ENCODE results near the gene ATAD5.
A peak's percentile ranks its signal among the peaks of the same experiment; 100 is the strongest.

Gene ATAD5

DNA sequence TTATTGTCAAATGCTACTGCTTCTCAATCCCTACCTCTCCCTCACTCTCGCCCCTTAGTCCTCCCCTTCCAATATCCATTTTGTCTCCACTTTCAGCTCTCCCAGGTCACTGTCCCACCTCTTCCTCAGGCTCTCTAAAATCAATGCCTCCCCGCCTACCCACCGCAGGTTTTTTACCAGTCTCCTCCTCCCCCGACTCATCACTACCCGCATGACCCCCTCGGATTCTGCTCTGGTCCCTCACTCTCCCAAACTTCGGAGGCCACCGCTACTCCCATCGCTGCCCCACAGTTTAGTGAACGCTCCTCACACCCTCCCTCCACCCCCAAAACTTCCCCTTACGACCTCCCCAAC lies 7.8 kb upstream of the ATAD5 start:
- peak overlapping the region; percentile 96 for H3K4me3 ChIP-seq (ENCODE audit: low read depth, low read length)
- TF ChIP-seq, protein P1, sequence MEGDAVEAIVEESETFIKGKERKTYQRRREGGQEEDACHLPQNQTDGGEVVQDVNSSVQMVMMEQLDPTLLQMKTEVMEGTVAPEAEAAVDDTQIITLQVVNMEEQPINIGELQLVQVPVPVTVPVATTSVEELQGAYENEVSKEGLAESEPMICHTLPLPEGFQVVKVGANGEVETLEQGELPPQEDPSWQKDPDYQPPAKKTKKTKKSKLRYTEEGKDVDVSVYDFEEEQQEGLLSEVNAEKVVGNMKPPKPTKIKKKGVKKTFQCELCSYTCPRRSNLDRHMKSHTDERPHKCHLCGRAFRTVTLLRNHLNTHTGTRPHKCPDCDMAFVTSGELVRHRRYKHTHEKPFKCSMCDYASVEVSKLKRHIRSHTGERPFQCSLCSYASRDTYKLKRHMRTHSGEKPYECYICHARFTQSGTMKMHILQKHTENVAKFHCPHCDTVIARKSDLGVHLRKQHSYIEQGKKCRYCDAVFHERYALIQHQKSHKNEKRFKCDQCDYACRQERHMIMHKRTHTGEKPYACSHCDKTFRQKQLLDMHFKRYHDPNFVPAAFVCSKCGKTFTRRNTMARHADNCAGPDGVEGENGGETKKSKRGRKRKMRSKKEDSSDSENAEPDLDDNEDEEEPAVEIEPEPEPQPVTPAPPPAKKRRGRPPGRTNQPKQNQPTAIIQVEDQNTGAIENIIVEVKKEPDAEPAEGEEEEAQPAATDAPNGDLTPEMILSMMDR (conservative IDR thresholded peaks at IDR 0.05; ENCODE audit: low read depth, low read length), result no peak
- DNase-seq (ENCODE audit: low read depth), result no peak

DNA sequence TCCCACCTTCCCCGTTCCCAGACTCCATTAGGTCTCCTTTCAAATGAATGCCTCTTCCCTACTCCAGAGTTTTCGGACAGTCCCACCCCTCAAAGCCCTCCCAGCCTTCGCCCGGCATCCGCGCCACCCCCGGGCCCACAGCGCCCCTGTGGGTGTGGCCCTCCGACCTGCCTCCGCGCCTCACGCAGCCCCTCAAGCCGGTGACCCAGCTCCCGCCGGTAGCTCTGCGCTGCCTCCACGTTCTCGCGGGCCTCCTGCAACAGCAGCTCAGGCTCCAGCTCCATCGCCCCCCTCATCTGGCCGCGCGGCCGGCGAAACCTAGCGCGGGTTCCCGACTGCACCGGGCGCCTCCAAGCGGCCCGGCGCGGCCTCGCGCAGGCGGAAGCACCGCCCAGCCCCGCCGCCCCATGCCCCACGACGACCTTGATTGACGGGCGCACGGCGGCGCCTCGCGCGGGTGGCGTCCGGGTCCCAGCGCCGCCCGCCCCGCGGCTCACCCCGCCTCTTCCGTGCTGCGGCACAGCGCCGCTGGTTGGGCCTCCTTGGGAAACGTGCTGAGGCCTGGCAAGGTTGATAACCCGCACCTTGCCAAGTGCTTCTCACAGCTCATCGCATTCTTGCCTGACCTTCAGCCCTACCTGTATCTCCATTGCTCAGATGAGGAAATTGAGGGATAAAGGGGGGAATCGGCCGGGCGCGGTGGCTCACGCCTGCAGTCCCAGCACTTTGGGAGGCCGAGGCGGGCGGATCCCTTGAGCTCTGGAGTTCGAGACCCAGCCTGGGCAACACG lies 7.2 kb upstream of the ATAD5 start, which contains the start of gene CRLF3:
Gene CRLF3 (minus strand): TSS at position 337 of the 790 bp plus-strand sequence. CDS start 41 bp downstream, at position 296.
- TF ChIP-seq, protein P1 (conservative IDR thresholded peaks at IDR 0.05; ENCODE audit: low read depth, low read length), result peak; percentile 38
- peak; percentile 92 for DNase-seq (ENCODE audit: low read depth)

DNA sequence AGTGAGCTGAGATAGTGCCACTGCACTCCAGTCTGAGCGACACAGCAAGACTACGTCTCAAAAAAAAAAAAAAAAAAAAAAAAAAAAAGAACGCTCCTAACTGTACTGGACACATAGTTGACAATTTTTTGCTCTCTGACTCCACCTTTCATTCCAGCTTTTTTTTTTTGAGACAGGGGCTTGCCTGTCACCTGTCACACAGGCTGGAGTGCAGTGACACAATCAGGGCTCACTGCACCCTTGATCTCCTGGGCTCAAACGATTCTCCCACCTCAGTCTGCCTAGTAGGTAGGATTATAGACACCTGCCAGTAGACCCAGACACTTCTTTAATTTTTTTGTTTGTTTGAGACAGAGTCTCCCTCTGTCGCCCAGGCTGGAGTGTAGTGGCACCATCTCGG lies 4.7 kb upstream of the ATAD5 start:
- DNase-seq (ENCODE audit: low read depth), result no peak
- TF ChIP-seq, protein P1 (conservative IDR thresholded peaks at IDR 0.05; ENCODE audit: low read depth, low read length), result no peak
- no peak overlapping the region for H3K4me3 ChIP-seq (ENCODE audit: low read depth, low read length)

More for the DNA sequence above, 7.2 kb upstream of the ATAD5 start, which contains the start of gene CRLF3:
- H3K4me3 ChIP-seq (ENCODE audit: low read depth, low read length), result peak within 1 kb of the TSS; percentile 96

DNA sequence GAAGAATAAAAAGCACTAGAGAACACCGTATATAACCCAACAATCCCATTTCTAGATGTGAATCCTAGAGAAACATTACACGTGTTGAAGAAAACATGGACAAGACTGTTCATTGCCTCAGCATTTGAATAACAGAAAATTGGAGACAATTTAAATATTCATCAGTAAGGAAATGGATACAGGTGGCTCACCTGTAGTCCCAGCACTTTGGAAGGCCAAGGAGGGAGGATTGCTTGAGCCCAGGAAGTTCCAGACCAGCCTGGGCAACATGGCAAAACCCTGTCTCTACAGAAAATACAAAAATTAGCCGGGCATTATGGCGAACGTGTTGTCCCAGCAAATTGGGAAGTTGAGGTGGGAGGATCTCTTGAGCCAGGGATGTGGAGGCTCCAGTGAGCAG lies 2.7 kb upstream of the ATAD5 start:
- TF ChIP-seq, protein P1 (conservative IDR thresholded peaks at IDR 0.05; ENCODE audit: low read depth, low read length), result no peak
- no peak overlapping the region for H3K4me3 ChIP-seq (ENCODE audit: low read depth, low read length)
- no peak for DNase-seq (ENCODE audit: low read depth)

DNA sequence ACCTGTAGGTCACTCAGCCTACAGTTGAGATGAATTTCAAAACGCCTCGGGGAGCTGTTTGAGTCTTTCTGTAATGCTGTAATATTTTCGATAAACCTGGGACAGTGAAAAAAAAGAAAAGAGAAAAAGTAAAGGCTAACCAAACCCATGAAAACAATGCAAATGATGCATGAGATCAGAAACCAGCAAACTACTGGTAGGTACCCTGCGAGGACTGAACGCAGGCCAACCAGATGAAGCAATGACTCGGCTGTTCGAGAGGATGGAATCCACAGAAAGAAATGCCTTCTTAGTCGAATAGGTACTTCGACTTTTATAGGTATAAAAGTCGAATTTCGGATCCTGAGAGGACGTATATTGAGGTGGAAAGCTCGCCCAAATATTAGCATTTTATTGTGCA lies 509 bp upstream of the ATAD5 start:
- TF ChIP-seq, protein P1 (conservative IDR thresholded peaks at IDR 0.05; ENCODE audit: low read depth, low read length), result no peak
- peak overlapping the region; percentile 95 for H3K4me3 ChIP-seq (ENCODE audit: low read depth, low read length)
- DNase-seq (ENCODE audit: low read depth), result peak; percentile 24

DNA sequence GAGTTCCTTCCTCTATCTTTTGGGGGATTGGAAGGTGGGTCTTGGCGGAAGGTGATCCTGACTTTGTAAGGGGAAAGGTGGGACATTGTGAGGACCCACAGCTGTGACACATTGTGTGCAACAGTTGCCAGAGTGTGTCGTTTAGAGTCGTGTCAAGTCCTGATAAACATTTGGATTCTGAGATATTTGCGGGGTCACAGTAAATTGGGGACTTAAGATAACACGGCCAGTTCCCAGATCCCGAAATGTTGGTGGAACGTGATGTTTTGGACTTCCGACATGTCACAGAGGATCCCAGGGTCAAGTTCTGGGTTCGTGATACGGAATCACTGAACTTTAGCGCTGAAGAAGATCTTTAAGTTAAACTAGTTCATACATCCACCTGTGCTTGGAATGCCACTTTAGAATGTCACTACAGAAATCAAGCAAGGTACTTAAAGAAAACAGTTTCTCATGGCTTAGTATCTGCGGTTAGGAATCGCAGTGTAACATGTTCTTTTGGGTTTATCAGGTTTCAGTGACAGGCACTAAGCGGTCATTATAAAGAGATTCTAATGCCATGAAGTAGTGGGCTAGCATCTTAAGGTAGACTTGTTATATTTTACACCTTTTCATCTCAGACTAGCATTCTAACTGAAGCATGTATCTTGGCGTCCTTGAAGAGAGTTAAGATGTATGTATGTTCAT lies 815 bp downstream of the ATAD5 start:
- TF ChIP-seq, protein P1 (conservative IDR thresholded peaks at IDR 0.05; ENCODE audit: low read depth, low read length), result no peak
- DNase-seq (ENCODE audit: low read depth), result no peak
- H3K4me3 ChIP-seq (ENCODE audit: low read depth, low read length), result peak overlapping the region; percentile 95
